ENCODE measurements around the gene LARP4B. TPM values are rescaled to one million over a fixed set of nuclear protein-coding genes. Genes with fewer than 3 reads are reported as not detected.

Gene LARP4B
- total and polyA plus RNA-seq, 2 donors (not counting 3 experiments of a cell fraction or from before 2014, with no cell fraction given), result 27.4 to 101 TPM

DNA sequence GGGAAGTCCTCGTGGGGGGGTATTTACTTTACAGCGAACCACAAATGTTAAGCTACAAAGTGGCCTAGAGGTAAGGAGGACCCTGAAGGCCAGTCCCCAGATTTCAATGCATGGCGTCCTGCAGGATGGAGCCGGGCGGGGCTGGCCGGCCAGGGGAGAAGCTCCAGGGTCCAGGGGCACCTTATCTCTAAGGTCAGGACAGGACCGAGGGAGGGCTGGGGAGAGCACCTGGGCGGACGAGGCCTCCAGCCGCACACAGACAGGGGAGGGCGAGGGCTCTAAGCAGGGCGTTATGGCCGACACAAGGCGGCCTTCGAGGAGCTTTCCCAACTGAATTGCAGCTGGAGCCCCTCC lies 145.7 kb downstream of the LARP4B start:
- dilution Hi-C loops (cut with MboI; ENCODE audit: extremely low pct_ligation_motif_present, low sequenced_read_pairs) (no loop called here), intact Hi-C loops (cut with micrococcal nuclease) (no loop called here)
- FAIRE-seq (no peak), DNase-seq (ENCODE audit: low read depth, low spot score) (no peak)
- CTCF ChIA-PET, result interaction anchor here (2.6 kb wide), 1 partner anchor 275 kb away, joined by 15 read pairs; no protein-coding TSS in a partner anchor
- no peak overlapping the region for H2AFZ ChIP-seq (ENCODE audit: low read depth, low read length)
- no peak overlapping the region for H3K4me2 ChIP-seq (ENCODE audit: insufficient read depth, low read length)
- POLR2A ChIA-PET, result no interaction called here
- BruUV-seq (replicated peaks), result no TSS peak
- H3K9ac ChIP-seq (replicated peaks; ENCODE audit: extremely low read depth, insufficient read depth, low read length), result no peak overlapping the region
- no peaks in the 10 kb centered on the region for H3K9me1 ChIP-seq (replicated peaks; ENCODE audit: control insufficient read depth, extremely low read depth, insufficient read depth, low read length)
- H3K27me3 ChIP-seq (ENCODE audit: control insufficient read depth in 2 of 2, insufficient read depth in 2 of 2, low read length in 2 of 2), result no peaks in the 10 kb centered on the region
- H3K27ac ChIP-seq (ENCODE audit: insufficient read depth, low read depth, low read length), result no peak overlapping the region
- no peak overlapping the region for H3K4me3 ChIP-seq (replicated peaks in 1 of 3; ENCODE audit: insufficient read depth in 1 of 3, low read depth in 1 of 3, low read length in 3 of 3)
- TF ChIP-seq, protein P1, sequence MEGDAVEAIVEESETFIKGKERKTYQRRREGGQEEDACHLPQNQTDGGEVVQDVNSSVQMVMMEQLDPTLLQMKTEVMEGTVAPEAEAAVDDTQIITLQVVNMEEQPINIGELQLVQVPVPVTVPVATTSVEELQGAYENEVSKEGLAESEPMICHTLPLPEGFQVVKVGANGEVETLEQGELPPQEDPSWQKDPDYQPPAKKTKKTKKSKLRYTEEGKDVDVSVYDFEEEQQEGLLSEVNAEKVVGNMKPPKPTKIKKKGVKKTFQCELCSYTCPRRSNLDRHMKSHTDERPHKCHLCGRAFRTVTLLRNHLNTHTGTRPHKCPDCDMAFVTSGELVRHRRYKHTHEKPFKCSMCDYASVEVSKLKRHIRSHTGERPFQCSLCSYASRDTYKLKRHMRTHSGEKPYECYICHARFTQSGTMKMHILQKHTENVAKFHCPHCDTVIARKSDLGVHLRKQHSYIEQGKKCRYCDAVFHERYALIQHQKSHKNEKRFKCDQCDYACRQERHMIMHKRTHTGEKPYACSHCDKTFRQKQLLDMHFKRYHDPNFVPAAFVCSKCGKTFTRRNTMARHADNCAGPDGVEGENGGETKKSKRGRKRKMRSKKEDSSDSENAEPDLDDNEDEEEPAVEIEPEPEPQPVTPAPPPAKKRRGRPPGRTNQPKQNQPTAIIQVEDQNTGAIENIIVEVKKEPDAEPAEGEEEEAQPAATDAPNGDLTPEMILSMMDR (IDR thresholded peaks at IDR 0.05; ENCODE audit: extremely low read depth in 1 of 2, insufficient read depth in 1 of 2, low read depth in 1 of 2, low read length in 2 of 2), result no peak
- TF ChIP-seq FOS (IDR thresholded peaks at IDR 0.05; ENCODE audit: borderline replicate concordance, insufficient read depth, low read length) (no peak), EZH2 (IDR thresholded peaks at IDR 0.05; ENCODE audit: borderline replicate concordance, low read depth, low read length, severe bottlenecking) (no peak), POLR2AphosphoS5 (IDR thresholded peaks at IDR 0.05; ENCODE audit: insufficient read depth, low read depth, low read length) (no peak), JUN (IDR thresholded peaks at IDR 0.05; ENCODE audit: borderline replicate concordance, insufficient read depth, insufficient read length, low read depth) (no peak)
- no peaks in the 10 kb centered on the region for H4K20me1 ChIP-seq (replicated peaks; ENCODE audit: control insufficient read depth, extremely low read depth, insufficient read depth, low read length)
- peaks cover 2% of the 10 kb centered on the region for H3K4me1 ChIP-seq (ENCODE audit: control insufficient read depth, extremely low read depth, insufficient read depth, low read length)
- no peaks in the 10 kb centered on the region for H3K36me3 ChIP-seq (ENCODE audit: control insufficient read depth in 2 of 2, extremely low read depth in 1 of 2, insufficient read depth in 2 of 2, low read length in 2 of 2)
- H3K79me2 ChIP-seq (ENCODE audit: control insufficient read depth, insufficient read depth, low read length), result no peaks in the 10 kb centered on the region
- H3K9me3 ChIP-seq (replicated peaks; ENCODE audit: control insufficient read depth, insufficient read depth, low read length), result no peaks in the 10 kb centered on the region

Data from endothelial cell of umbilical vein (primary cell).